NCI-H345 treated with DMSO at 0.1 percent for 48 hours (cell line): ENCODE data around the gene SCRN2.
A peak's percentile ranks its signal among the peaks of the same experiment; 100 is the strongest.

ENCODE experiments used
- DNase-seq: peaks from one replicate; lab custom pipeline; 2025; ENCODE audit not compliant: unreplicated experiment; lab: John Stamatoyannopoulos, UW

The SCRN2 gene

DNA sequence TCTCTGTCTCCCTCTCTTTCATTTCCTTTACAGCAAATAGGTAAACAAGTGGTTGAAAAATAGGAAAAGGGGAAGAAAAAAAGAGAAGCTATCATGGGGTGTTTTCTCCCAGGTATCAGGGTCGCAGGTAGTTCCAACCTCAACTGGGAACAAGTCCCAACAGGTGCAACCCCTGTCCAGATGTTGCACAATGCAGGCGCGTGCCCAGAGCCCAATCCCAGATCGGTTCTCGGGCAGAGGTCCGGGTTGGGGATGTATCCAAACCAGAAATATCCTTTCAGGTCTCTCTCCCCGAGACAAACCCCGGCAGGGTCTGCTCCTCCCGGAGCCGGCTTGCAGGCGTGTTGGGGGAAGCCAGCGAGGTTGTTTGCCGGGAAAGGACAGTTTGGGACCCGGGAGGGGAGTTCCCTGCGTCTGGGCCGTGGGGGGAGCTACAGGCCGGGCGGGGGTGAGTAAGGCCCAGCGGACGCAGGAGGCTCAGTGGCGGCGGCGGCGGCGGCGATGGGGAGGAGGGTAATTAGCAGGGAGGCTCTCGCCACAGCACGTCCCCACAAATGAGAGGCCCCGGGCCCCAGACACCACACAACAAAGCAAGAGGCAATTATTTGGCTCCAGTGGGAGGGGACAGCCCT is 31.1 kb upstream of the SCRN2 start:
- no peak for DNase-seq

DNA sequence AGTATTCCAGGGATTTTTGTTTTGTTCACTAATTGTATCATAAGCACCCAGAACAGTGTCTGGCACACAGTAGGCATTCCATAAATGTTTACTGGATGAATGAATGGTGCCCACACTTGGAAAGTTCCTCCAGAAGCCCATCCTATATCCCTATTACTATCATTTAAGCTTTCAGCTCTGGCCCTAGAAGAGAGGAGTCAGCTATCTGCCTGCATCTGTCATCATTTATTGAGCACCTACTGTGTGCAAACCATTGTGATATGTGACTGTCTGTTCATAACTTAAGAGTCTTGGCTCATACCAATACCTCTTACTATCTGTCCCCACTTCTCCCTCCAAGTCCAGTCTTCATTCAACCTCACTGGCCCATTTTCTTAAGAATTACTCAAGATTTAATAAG is 30.0 kb upstream of the SCRN2 start:
- no peak for DNase-seq

DNA sequence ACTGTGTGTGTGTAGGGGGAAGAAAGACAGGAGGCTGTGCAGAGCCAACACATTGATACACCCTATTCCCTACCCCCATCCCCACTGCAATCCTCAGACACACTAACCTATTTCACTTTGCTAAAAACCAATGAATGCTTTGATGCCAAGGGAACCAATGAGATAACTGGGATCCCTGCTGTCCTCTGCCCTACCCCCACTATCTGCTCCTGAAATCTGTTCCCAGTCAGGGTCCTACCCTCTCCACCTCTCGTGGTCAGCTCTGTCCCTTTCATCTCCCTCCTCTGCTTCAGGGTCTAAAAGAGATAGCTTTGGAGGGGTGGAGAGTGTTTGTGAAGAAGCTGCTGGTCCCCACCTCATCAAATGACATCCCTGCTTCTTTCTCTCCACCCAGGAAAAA is 29.0 kb upstream of the SCRN2 start:
- no peak for DNase-seq

- no peak for DNase-seq
Measured at GRCh38 chr17:47869114-47869513, 28.0 kb upstream of the SCRN2 start.

DNA sequence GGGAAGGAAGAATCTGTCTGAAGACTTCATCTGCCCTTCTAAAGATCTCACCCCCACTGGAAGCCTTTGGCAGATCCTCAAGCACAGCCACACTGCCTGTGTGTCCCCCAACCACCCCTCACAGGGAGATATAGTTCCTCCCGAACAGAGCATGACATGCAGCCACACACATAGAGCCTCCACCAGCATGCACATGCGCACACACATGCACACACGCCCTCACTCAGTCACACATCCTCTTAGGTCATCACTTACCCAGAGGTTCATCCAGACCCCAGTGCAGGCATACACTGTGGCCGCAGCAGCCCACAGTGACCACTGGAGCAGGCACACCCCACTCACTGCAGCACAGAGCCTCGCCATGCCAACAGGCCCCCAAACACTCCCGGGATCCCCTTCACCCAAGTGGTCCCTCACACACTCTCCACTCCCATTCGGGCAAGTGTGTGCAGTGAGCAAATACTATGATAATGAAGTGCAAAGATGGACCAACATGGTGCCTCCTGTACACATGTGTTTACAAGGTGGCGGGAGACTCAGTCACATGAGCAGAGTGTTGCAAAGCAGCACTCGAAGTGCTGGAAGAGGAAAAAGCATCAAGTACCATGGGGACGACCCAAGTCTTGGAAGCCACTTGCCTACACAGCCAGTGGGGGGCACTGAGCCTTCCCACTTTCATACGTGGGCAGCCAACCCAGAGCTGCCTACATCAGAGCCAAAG is 26.9 kb upstream of the SCRN2 start:
- DNase-seq, result no peak

- no peak for DNase-seq
Measured at GRCh38 chr17:47866941-47867340, 25.9 kb upstream of the SCRN2 start.

DNA sequence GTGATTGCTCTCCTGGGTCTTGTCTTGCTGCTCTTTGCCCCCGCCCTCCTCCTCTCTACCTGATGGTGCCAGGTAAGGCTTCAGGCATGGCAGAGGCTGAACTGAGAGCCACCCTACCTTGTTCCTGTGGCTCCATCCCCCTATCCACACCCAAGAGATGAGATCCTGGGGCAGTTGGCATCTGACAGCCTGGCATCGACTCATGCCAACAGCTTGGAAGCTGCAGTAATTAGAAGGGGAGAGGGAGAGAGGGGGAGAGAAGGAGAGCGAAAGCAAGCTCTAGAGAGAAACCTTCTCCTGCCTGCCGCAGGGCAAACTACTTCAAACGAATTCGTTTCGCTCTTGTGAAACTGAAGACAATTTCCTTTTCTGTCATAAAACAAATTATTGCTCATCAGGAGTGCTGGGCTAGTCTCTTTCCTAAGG is 23.7 kb upstream of the SCRN2 start:
- no peak for DNase-seq

DNA sequence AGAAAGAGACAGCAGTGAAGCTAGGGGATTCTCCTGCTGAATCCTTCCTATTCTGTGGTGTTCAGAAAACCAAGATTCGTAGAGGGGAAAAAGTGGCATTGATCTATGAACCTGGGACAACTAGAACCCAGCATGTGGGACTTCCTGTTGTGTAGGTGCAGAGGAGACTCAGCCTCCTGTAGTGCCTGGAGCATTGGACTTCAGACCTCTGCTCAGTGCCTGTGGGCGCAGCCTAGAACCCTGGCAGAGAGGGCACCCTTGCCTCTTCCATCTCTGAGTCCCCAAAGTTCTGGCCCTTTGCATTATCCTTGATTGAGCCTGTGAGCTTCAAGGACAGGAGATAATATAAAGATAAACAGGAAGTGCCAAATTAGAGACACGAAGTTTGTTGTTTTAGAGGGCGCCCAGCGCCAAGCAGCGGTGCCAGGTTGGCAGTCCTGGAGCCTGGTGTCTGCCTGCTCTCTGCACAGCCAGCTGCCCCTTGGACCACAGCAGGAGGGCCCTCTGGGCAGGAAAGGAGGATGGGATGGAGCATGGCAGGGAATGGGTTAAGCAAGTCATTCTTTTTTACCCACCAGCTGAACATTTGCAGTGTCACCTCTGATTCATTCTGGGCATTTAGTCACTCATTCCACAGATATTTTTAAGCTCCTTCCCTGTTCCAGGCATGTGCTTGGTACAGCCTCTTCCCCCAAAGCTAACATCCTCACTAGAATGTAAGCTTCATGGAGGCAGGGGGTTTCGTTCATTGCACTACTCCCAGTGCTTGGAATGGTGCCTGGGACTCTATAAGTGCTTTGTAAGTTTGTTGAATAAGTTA is 21.8 kb upstream of the SCRN2 start:
- DNase-seq, result no peak

DNA sequence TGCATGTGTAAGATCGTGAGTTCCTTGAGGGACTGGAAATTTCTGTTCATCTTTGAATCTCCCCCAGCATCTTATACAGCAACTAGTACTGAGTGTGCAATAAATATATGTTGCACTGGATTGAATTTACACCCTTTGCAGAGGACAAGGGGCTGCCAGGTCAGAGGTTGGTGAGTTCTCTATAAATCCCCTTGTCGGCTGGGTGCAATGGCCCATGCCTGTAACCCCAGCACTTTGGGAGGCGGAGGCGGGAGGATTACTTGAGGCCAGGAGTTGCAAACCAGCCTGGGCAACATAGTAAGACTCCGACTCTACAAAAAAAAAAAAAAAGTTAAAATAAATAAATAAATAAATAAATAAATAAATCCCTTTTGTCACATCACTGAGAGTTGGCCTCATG is 19.3 kb upstream of the SCRN2 start:
- DNase-seq, result no peak

GRCh38 chr17:47857551-47858455 is 16.7 kb upstream of the SCRN2 start:
- DNase-seq, result no peak

GRCh38 chr17:47856830-47857229 is 15.8 kb upstream of the SCRN2 start:
- no peak for DNase-seq

DNA sequence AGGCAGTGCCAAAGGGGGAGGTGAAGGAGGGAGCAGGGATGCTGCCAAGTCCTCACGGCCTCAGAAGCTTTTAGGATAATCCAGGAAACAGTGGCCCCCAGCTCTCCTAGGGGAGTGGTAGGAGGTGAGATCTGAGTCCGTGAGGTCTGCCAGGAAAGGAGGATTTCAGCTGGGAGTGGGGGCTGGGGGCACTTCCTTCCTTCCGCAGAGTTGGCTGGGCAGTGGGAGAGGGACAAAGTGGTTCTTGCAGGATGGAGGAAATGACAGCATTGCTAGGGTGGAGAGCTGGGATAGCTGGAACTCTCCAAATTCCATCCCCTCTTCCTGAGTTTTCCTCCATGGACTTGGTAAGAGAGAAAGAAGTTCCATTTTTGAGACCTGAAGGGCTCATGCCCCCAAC is 14.7 kb upstream of the SCRN2 start:
- no peak for DNase-seq

DNA sequence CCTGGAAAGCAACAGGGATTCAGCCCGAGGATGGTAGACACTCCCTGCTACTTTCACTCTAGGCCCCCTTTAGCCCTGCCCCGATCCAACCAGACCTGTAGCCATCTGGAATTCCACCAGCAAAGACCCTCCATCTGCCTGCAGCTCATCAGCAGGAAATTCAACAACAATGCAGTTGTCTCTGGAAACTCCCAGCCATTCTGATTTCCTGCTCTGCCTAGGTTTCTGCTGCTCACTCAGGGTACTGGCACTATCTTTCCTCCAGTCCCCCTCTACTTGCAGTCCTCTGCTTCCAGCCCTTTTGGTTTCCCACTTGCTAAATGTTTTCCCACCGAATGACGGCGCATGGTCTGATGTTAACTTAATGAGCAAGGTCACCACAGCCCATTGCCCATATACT is 12.5 kb upstream of the SCRN2 start:
- no peak for DNase-seq

- DNase-seq, result no peak
Measured at GRCh38 chr17:47852113-47852949, 11.3 kb upstream of the SCRN2 start.

DNA sequence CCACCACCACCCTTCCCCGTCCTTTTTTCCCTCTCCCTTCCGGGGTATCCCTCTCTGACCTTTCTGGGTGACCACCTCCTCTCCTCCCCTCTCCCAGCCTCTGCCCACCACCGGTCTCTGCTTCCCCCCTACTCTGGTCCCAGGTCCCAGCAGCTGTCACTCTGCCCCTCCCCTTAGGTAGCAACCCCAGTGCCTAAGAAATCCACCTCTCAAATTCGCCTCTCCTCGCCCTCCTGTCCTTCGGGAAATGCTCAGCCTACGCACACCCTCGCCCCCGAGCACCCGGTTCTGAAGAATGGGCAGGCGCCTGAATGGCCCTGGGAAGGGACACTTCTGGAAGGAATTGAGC is 10.7 kb upstream of the SCRN2 start:
- no peak for DNase-seq

- peak; percentile 39 for DNase-seq
Measured at GRCh38 chr17:47850692-47851573, 9.9 kb upstream of the SCRN2 start, which contains the start of gene SP6. Gene SP6 (minus strand): TSS chr17:47851163. CDS start chr17:47848429, 2,734 bp downstream.

DNA sequence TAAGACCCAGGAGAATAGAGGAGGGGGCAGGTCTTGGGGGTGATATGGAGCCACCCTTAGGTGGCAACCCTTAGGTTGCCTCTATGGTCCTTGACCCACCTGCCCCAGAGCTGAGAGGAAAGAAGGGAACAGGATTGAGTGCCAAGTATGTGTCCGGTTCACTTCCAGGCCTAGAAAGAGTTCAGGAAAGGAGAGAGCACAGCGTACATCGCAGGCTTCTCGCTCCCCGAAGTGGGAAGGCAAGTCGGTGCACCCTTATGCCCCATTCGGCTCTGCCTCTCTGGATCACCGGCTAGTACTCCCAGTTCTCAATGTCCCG is 9.3 kb upstream of the SCRN2 start:
- no peak for DNase-seq

GRCh38 chr17:47848198-47848513 is 7.1 kb upstream of the SCRN2 start:
- no peak for DNase-seq

DNA sequence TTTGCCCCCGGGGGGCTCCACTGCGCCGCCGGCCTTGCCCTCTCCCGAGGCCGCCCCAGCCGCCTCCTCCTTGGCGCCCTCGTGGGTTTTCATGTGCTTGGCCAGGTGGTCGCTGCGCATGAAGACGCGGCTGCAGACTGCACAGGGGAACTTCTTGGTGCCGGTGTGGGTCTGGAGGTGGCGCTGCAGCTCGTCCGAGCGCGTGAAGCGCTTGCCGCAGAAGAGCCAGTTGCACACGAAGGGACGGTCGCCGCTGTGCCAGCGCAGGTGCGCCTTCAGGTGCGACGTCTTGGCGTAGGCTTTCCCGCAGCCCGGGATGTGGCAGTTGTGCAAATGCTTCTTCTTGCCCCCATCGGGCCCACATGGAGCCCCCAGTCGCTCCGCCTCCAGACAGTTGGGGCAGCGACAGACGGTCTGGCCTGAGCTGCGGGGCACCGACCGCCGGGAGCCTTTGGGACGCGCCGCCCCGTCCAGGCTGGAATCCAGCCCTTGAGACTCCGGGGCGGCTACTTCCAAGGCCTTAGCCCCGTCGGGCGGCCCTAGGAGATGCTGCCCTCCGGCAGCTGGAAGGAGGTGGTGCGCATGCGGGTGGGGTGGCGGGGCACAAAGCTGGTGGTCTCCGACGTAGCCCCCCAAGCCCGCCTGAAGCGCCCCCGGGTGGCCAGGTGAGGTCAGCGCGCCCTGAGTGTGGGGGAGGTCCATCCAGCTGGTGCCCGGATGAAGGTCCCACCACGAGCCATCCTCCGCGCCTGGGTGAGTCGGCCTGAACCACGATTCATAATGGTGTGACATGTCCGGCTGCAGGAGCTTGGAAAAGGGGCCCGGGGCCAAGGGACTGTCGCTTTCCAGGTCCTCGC is 6.5 kb upstream of the SCRN2 start:
- DNase-seq, result no peak
